ENCODE results near the gene CDK5RAP2. TPM values are rescaled to one million over a fixed set of nuclear protein-coding genes. Genes with fewer than 3 reads are reported as not detected.
"Not testable (repeated sequence)": the region's sequence is repeated elsewhere in the genome, so short reads cannot be mapped to it uniquely, and the experiment has no call there.

The CDK5RAP2 gene
- total and polyA plus RNA-seq, 2 experiments from 2014 or later = 52.6 to 77.0 TPM

DNA sequence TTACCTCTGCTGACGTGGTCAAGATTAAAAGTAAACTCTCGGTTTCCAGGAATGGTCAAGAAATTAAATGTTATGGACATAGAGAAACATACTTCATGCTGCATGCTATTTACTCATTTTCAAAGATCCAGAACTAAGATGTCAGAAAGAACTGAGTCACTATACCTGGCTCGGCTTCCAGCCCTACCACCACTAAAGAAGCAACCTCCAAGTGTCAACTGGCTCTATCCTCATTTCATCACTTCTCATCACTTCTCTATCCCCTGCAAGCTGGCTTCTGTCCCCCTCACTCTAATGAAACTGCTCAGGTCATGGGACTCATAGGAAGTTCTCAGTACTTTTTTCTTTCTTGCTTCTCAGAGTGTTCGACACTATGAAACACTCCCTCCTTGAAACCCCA, 116.2 kb downstream of the CDK5RAP2 start:
- H2AFZ ChIP-seq = no peak overlapping the region
- peaks cover 27% of the 10 kb centered on the region for H3K4me1 ChIP-seq (ENCODE audit: insufficient read depth)
- TF ChIP-seq EZH2 (IDR thresholded peaks at IDR 0.05; ENCODE audit: insufficient read depth, poor library complexity, severe bottlenecking) = no peak
- TF ChIP-seq EZH2phosphoT487 (IDR thresholded peaks at IDR 0.05; ENCODE audit: insufficient read depth, low read depth) = no peak
- WGBS, 2 experiments (ENCODE audit: low coverage in 1 of 2, low lambda C conversion rate in 2 of 2, missing lambda C conversion rate in 2 of 2) = 59 to 68% methylated on average over 4 of the region's 4 CpGs
- in situ Hi-C loops (cut with MboI) = no loop called here
- no peaks in the 10 kb centered on the region for H3K9me3 ChIP-seq (ENCODE audit: low read depth)
- no peaks in the 10 kb centered on the region; the same call in 1 of the 2 replicates for H3K36me3 ChIP-seq (ENCODE audit: low read depth)
- no peaks in the 10 kb centered on the region for H3K9me2 ChIP-seq (ENCODE audit: insufficient read depth)
- peaks cover 18% of the 10 kb centered on the region for H3K79me2 ChIP-seq (ENCODE audit: insufficient read depth)
- no peak overlapping the region for H3K4me3 ChIP-seq
- no peak overlapping the region for H3K9ac ChIP-seq
- H3K27me3 ChIP-seq (replicated peaks; ENCODE audit: insufficient read depth) = no peaks in the 10 kb centered on the region
- H3F3A ChIP-seq (ENCODE audit: insufficient read depth) = no peaks in the 10 kb centered on the region
- no peak overlapping the region for H3K4me2 ChIP-seq (ENCODE audit: unreplicated experiment)
- H4K20me1 ChIP-seq (ENCODE audit: insufficient read depth) = no peaks in the 10 kb centered on the region
- no peak overlapping the region for H3K27ac ChIP-seq
- DNase-seq = no peak

DNA sequence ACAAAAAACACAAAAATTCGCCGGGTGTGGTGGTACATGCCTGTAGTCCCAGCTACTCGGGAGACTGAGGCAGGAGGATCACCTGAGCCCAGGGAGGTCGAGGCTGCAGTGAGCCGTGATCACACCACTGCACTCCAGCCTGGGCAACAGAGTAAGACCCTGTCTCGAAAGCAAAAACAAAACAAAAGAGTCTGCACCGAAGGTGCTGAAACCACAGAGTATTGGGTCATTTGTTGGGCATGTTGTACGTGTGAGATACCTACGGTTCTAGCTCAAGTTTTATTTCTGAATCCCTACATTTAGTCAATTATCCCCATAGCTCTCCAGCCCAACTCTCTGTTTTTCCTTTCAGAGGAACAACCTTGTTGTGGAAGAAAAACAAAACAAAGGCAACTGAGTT, 118.3 kb downstream of the CDK5RAP2 start:
- H3K9ac ChIP-seq; in situ Hi-C loops (cut with MboI); DNase-seq; H3K27ac ChIP-seq; H3K27me3 ChIP-seq (replicated peaks; ENCODE audit: insufficient read depth); H3K9me2 ChIP-seq (ENCODE audit: insufficient read depth); H3K4me3 ChIP-seq; H2AFZ ChIP-seq; H3K4me2 ChIP-seq (ENCODE audit: unreplicated experiment); H3F3A ChIP-seq (ENCODE audit: insufficient read depth); H3K9me3 ChIP-seq (ENCODE audit: low read depth); H4K20me1 ChIP-seq (ENCODE audit: insufficient read depth): not testable (repeated sequence)
- peaks cover 27% of the 10 kb centered on the region for H3K4me1 ChIP-seq (ENCODE audit: insufficient read depth)
- H3K36me3 ChIP-seq (ENCODE audit: low read depth) = peaks cover 12% of the 10 kb centered on the region
- 98 to 99% methylated on average over 9 of the region's 9 CpGs for WGBS, 2 experiments (ENCODE audit: low coverage in 1 of 2, low lambda C conversion rate in 2 of 2, missing lambda C conversion rate in 2 of 2)
- peaks cover 14% of the 10 kb centered on the region for H3K79me2 ChIP-seq (ENCODE audit: insufficient read depth)

DNA sequence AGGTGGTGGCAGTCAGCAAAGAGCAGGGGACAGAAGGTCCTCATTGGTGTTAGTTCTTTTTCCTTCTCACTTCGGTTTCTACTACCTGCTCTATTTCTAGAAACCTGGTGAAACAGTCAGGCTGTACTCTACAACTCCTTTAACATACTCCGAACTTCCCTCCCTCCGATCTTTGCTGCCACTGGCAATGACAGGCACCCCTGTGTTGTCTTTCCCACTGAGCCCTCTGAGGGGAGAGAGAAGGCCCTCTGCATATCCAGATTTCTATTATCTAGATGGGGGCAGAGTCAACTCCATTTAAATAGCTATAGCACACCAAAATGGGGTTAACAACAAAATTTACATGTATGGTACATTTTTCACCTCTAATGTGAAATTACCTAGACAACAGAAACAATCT, 123.7 kb downstream of the CDK5RAP2 start:
- no peaks in the 10 kb centered on the region for H3F3A ChIP-seq (ENCODE audit: insufficient read depth)
- no peaks in the 10 kb centered on the region for H3K27me3 ChIP-seq (replicated peaks; ENCODE audit: insufficient read depth)
- H3K9ac ChIP-seq = no peak overlapping the region
- peaks cover 12% of the 10 kb centered on the region for H3K36me3 ChIP-seq (ENCODE audit: low read depth)
- H3K4me2 ChIP-seq (ENCODE audit: unreplicated experiment) = no peak overlapping the region
- no peak overlapping the region for H2AFZ ChIP-seq
- no peaks in the 10 kb centered on the region for H3K4me1 ChIP-seq (ENCODE audit: insufficient read depth)
- in situ Hi-C loops (cut with MboI) = no loop called here
- H3K27ac ChIP-seq = no peak overlapping the region
- DNase-seq = no peak
- no peaks in the 10 kb centered on the region; the same call in 1 of the 2 replicates for H4K20me1 ChIP-seq (ENCODE audit: insufficient read depth)
- 71 to 78% methylated on average over 3 of the region's 3 CpGs for WGBS, 2 experiments (ENCODE audit: low coverage in 1 of 2, low lambda C conversion rate in 2 of 2, missing lambda C conversion rate in 2 of 2)
- H3K79me2 ChIP-seq (ENCODE audit: insufficient read depth) = no peaks in the 10 kb centered on the region
- no peaks in the 10 kb centered on the region for H3K9me2 ChIP-seq (ENCODE audit: insufficient read depth)
- no peak for TF ChIP-seq EZH2phosphoT487 (IDR thresholded peaks at IDR 0.05; ENCODE audit: insufficient read depth, low read depth)
- no peak for TF ChIP-seq EZH2 (IDR thresholded peaks at IDR 0.05; ENCODE audit: insufficient read depth, poor library complexity, severe bottlenecking)
- H3K9me3 ChIP-seq (ENCODE audit: low read depth) = no peaks in the 10 kb centered on the region
- no peak overlapping the region for H3K4me3 ChIP-seq

DNA sequence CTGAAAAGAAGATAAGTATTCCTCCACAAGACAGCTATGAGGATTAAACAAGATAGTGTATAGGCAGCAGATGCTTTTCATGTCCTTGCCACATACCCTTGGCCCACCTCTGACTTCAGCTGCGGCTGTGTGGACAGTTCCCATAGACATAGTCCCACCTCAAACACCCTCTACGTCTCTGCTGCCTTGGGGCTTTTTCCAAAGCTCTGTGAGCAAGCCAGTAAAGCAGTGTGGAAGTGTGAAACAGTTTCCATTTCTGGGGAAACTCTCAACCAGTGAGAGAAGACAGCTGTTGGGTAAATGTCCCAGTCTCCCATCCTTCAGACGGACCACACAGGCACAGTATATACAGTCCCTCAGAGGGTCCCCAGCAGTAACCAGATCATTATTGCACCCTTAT, 125.5 kb downstream of the CDK5RAP2 start:
- Histone ChIP-seq H3K9me3 (ENCODE audit: low read depth) (no peaks in the 10 kb centered on the region), H3K4me3 (no peak overlapping the region), H4K20me1 (ENCODE audit: insufficient read depth) (no peaks in the 10 kb centered on the region; the same call in 1 of the 2 replicates), H3K27me3 (replicated peaks; ENCODE audit: insufficient read depth) (no peaks in the 10 kb centered on the region), H3F3A (ENCODE audit: insufficient read depth) (no peaks in the 10 kb centered on the region), H3K4me2 (ENCODE audit: unreplicated experiment) (no peak overlapping the region), H3K36me3 (ENCODE audit: low read depth) (peaks cover 12% of the 10 kb centered on the region), H3K9me2 (ENCODE audit: insufficient read depth) (no peaks in the 10 kb centered on the region), H3K79me2 (ENCODE audit: insufficient read depth) (no peaks in the 10 kb centered on the region), H3K4me1 (ENCODE audit: insufficient read depth) (no peaks in the 10 kb centered on the region), H3K9ac (no peak overlapping the region), H3K27ac (no peak overlapping the region), H2AFZ (no peak overlapping the region)
- in situ Hi-C loops (cut with MboI) = no loop called here
- TF ChIP-seq EZH2 (IDR thresholded peaks at IDR 0.05; ENCODE audit: insufficient read depth, poor library complexity, severe bottlenecking) (no peak), EZH2phosphoT487 (IDR thresholded peaks at IDR 0.05; ENCODE audit: insufficient read depth, low read depth) (no peak)
- DNase-seq = no peak
- 55 to 58% methylated on average over 3 of the region's 3 CpGs for WGBS, 2 experiments (ENCODE audit: low coverage in 1 of 2, low lambda C conversion rate in 2 of 2, missing lambda C conversion rate in 2 of 2)

DNA sequence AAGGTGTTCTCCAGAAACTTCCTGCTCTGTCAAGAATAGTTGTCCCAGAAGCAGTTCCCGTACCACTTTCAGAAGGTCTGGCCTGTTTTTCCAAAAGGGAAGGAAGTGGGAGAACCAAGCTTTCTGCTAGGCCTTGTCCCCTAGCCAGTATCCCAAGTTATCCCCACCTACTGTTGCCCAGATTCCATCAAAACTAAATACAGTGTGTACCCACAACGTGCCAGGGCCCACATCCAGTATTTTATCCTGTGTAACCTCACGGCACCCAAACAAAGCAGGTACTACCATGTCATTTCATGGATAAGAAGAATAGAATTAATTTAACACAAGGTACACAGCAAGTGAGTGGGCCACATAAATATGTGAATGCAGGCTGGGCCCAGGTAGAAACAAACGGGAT, 126.2 kb downstream of the CDK5RAP2 start:
- H3K79me2 ChIP-seq (ENCODE audit: insufficient read depth) = 0 out of 2 replicates have a peak, but pooled peaks cover 6% of the 10 kb centered on the region
- no peak overlapping the region for H3K9ac ChIP-seq
- H2AFZ ChIP-seq = no peak overlapping the region
- H3K4me3 ChIP-seq = no peak overlapping the region
- no peaks in the 10 kb centered on the region for H3K27me3 ChIP-seq (replicated peaks; ENCODE audit: insufficient read depth)
- in situ Hi-C loops (cut with MboI) = no loop called here
- H3F3A ChIP-seq (ENCODE audit: insufficient read depth) = no peaks in the 10 kb centered on the region
- no peaks in the 10 kb centered on the region for H3K9me3 ChIP-seq (ENCODE audit: low read depth)
- no peak overlapping the region for H3K27ac ChIP-seq
- H3K36me3 ChIP-seq (ENCODE audit: low read depth) = peaks cover 12% of the 10 kb centered on the region
- H3K4me1 ChIP-seq (ENCODE audit: insufficient read depth) = no peaks in the 10 kb centered on the region
- DNase-seq = no peak
- 98% methylated on average over 4 of the region's 4 CpGs for WGBS, 2 experiments (ENCODE audit: low coverage in 1 of 2, low lambda C conversion rate in 2 of 2, missing lambda C conversion rate in 2 of 2)
- H4K20me1 ChIP-seq (ENCODE audit: insufficient read depth) = no peaks in the 10 kb centered on the region; the same call in 1 of the 2 replicates
- H3K4me2 ChIP-seq (ENCODE audit: unreplicated experiment) = no peak overlapping the region
- H3K9me2 ChIP-seq (ENCODE audit: insufficient read depth) = no peaks in the 10 kb centered on the region
- no peak for TF ChIP-seq EZH2 (IDR thresholded peaks at IDR 0.05; ENCODE audit: insufficient read depth, poor library complexity, severe bottlenecking)
- no peak for TF ChIP-seq EZH2phosphoT487 (IDR thresholded peaks at IDR 0.05; ENCODE audit: insufficient read depth, low read depth)
